ENCODE results near the gene RNU6-9. TPM values are rescaled to one million over a fixed set of nuclear protein-coding genes. Genes with fewer than 3 reads are reported as not detected.

RNU6-9 gene
- polyA plus RNA-seq, 12 donors: not detected

GRCh38 chr19:861141-861755 lies 32.0 kb upstream of the RNU6-9 start:
- no peak for DNase-seq

GRCh38 chr19:861756-862580 lies 31.3 kb upstream of the RNU6-9 start:
- DNase-seq: no peak

GRCh38 chr19:862581-863314 lies 30.5 kb upstream of the RNU6-9 start:
- no peak for DNase-seq

GRCh38 chr19:863315-863620 lies 30.0 kb upstream of the RNU6-9 start:
- no peak for DNase-seq

GRCh38 chr19:866769-867300 lies 26.4 kb upstream of the RNU6-9 start:
- DNase-seq: no peak

- DNase-seq: no peak
Measured at GRCh38 chr19:867301-867793, 25.9 kb upstream of the RNU6-9 start.

GRCh38 chr19:867855-868457 lies 25.3 kb upstream of the RNU6-9 start:
- DNase-seq: no peak

- DNase-seq: no peak
Measured at GRCh38 chr19:868458-869244, 24.6 kb upstream of the RNU6-9 start.

GRCh38 chr19:869245-870177 lies 23.8 kb upstream of the RNU6-9 start:
- DNase-seq: peak; percentile 53

- DNase-seq: no peak
Measured at GRCh38 chr19:870314-870713, 23.0 kb upstream of the RNU6-9 start.

GRCh38 chr19:870963-871401 lies 22.3 kb upstream of the RNU6-9 start:
- no peak for DNase-seq

GRCh38 chr19:871446-872265 lies 21.6 kb upstream of the RNU6-9 start:
- no peak for DNase-seq

GRCh38 chr19:872266-872951 lies 20.9 kb upstream of the RNU6-9 start:
- no peak for DNase-seq

- DNase-seq: no peak
Measured at GRCh38 chr19:873084-873483, 20.2 kb upstream of the RNU6-9 start.

- no peak for DNase-seq
Measured at GRCh38 chr19:873561-874041, 19.7 kb upstream of the RNU6-9 start.

GRCh38 chr19:875265-875879 lies 17.9 kb upstream of the RNU6-9 start:
- no peak for DNase-seq

GRCh38 chr19:876089-876488 lies 17.2 kb upstream of the RNU6-9 start:
- DNase-seq: no peak

GRCh38 chr19:876780-877314 lies 16.4 kb upstream of the RNU6-9 start:
- DNase-seq: no peak

All from muscle of arm (tissue), 12 donors.